HG02970 (cell line): ENCODE measurements around the gene TCF7L1.
"Not testable (repeated sequence)": the region's sequence is repeated elsewhere in the genome, so short reads cannot be mapped to it uniquely, and the experiment has no call there.

Experiments
- ATAC-seq: cut with Tn5 transposase; IDR thresholded peaks from one replicate; pipeline ENCODE4 v1.9.1; 2021; ENCODE audit warnings: mild to moderate bottlenecking, moderate library complexity, moderate number of reproducible peaks; ENCODE audit not compliant: unreplicated experiment, low FRiP score

The TCF7L1 gene

DNA sequence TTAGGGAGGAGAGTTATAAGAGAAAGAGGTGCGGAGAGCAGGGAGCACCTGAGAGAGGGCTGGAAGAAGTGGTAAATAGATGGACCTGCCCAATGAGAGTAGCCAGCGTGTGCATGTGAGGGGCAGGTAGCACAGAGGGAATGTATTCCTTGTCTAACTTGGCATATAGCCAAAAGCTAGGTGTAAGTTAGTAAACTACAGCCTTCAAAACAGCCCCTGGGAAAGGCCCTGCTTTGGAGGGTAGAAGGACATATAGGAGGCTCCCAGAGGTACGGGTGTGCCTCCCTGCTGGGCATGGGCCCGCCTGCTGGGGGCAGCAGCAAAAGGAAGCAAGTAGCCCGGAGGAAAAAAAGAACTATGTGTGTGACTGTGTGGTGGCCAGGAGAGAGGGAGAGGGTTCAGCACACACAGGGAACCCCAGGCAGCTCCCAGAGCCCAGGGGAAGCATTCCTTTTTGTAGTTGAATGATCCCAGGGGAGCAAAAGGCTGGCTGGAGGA is 48.0 kb downstream of the TCF7L1 start:
- ATAC-seq: no peak

- no peak for ATAC-seq
These were observed 48.8 kb downstream of the TCF7L1 start for GRCh38 chr2:85181844-85182456.

DNA sequence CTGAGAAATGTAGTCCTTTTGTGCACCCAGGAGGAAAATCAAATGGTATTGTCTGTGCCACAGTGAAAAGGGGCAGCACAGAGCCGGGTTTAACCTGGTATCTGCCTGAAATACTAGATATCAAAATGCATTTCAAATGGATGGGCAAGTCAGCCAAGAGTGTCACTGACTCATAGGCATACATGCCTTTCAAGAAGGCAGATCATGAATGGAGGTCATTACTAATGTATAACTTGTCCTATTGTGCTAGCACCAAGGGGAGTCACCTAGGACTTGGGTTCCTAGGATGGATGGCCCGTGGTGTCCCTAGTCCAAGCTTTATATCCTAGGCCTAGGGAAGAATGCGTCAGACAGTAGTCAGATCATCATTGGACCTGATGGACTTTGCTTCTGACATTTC is 49.9 kb downstream of the TCF7L1 start:
- ATAC-seq: no peak

GRCh38 chr2:85183479-85183878 is 50.3 kb downstream of the TCF7L1 start:
- no peak for ATAC-seq

DNA sequence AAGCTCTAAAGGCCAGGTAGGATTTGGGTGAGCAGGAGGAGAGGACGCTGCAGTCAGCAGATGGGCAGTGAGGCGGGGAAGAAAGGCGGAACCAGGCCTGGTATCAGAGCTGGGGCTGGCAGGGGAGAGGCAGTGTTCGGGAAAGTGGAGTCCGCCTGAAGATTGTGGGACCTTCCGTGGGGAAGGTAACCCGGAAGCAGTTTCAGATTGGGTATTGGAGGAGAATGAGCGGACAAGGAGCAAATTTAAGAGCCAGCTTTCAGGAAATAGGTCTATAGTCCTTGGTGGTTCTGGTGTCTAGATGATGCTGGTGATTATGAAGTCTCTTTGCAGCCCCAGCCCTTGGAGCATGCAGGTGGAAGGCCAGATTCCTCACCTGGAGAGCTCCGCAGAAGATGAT is 51.0 kb downstream of the TCF7L1 start:
- no peak for ATAC-seq

GRCh38 chr2:85184990-85185389 is 51.8 kb downstream of the TCF7L1 start:
- ATAC-seq: no peak

DNA sequence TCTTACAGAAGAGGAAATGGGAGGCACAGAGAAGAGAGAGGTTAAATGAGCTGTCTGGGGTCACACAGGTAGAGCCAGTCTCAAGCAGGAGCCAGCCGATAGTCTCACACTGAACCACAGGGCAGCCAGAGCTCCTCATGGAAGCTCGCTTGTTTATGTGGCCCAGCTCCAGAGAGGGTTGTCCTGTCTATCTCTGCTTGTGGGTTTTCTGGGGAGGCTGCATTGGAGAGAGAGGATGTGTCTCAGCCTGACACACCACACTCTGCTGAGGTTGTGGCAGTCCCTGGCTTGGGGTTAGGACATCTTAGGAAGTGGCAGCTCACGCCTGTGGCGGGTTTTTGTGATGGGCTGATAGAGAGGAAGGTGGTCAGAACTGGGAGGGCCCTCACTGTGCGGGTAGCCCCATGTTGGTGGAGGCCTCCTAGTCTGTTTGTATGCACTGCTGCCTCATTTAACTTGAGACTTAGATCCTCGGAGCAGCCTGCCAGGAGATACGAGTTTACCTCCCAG is 52.3 kb downstream of the TCF7L1 start:
- no peak for ATAC-seq

DNA sequence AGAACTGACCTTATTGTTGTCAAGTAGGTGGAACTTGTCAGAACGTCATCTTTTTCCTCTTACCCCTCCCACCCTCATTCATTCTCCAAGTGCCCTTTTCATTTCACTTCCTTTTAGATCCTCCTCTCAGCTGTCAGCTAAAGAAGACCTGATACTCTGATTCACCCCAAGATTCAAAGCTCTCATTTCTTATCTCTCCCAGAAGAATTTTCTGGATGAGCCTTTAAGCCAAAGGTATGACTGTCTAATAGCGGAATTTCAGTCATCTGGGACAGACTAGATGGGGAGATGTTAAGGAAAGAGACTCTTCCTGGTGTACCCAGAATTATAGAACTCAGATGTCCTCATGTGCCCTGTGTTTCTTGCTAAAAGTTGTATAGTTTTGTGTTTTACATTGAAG is 53.9 kb downstream of the TCF7L1 start:
- no peak for ATAC-seq

GRCh38 chr2:85188852-85189251 is 55.7 kb downstream of the TCF7L1 start:
- no peak for ATAC-seq

DNA sequence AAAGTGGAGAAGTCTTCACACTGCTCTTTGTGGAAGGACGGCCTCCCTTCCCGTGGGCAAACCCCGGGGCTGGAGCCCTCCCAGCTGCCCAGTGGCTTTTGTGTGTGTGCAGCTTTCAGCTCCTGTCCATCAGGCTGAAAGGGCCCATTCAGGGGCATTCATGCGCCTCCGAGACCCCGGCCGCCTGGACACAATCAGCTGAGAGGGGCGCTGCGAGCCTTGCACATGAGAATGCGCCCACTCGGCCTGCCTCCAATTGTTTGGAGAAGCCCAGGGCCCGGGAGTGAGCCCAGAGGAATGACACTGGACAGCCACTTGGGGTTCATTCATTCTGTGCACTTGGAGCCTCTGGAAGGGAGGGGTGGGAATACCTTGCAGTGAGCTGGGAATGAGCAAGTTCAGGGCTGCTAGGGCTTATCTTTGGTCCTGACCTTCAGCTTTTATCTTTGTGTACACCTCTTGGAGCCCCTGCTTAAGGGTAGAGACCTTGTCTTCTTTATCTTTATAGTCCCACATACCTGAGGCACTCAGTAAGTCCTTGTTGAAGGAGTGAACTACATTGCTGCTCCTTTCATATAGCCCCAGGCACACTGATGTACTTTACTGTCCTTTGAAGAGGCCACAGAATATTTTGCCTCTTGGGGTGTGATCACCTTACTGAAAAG is 56.5 kb downstream of the TCF7L1 start:
- ATAC-seq: no peak

GRCh38 chr2:85191157-85191556 is 58.0 kb downstream of the TCF7L1 start:
- no peak for ATAC-seq

- ATAC-seq: no peak
These were observed 61.7 kb downstream of the TCF7L1 start for GRCh38 chr2:85194780-85195480.

DNA sequence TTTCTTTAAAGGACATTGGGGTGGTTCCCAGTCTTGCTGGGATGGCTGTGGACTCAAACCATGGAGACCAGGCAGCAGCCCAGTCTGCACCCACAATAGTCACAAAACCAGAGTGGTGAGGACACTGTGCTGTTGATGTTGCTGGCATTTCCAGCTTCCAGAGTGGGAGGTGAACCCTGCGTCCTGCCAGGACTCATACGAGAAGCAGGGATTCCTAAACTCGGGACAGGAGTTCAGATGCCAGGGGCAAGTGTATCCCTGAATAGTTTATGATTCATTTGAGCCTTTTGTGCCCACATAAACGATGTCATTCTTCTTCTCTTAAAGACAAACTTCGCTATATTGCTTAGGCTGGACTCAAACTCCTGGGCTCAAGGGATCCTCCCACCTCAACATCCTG is 62.8 kb downstream of the TCF7L1 start:
- ATAC-seq: no peak

DNA sequence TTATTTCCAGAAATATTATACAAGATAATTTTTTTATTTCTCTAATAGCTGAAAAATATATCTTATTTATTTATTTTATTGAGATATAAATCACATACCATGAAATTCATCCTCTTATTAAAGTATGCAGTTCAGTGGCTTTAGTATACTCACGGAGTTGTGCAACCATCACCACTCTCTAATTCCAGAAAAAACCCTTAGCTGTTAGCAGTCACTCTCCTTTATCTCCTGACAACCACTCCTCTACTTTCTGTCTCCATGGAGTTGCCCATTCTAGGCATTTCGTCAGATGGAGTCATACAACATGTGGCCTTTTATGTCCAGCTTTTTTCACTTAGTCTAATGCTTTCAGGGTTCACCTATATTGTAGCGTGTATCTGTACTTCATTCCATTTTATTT is 66.5 kb downstream of the TCF7L1 start:
- no peak for ATAC-seq

DNA sequence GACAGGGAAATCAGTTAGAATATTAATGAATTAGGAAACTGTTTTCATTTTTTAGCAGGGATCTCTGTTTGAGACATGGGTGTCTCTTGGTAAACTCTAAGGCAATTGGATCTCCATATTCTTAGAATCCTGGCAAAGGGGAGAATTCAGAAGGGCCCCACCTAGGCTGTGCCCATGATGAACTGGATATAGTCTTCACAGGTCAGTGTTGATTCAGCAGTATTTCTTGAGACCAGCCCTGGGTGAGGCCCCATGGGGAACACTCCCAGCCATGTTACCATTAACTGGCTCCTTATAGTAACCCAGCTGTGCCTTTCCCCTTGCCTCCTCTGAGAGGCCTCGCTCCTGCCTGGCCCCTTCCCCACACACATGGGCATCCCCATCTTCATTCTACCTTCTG is 76.7 kb downstream of the TCF7L1 start:
- no peak for ATAC-seq

DNA sequence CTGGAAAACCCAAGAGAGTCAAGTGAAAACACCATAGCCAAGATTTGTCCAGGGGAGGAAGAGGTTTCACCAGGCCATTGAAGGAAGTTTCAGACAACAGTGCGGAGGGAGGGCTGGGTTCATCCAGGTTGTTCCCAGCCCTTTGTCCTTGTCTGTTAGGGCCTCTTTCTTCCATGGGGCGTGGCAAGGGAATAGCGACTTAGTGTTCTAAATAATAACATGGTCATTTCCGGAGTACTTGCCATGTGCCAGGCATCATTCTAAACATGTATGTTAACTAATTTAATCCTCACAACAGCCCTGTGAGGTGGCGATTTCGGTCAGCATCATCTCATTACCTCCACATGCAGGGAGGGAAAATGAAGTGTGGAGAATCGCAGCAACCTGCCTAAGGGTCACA is 77.3 kb downstream of the TCF7L1 start:
- ATAC-seq: no peak

GRCh38 chr2:85211606-85212005 is 78.4 kb downstream of the TCF7L1 start:
- ATAC-seq: not testable (repeated sequence)

DNA sequence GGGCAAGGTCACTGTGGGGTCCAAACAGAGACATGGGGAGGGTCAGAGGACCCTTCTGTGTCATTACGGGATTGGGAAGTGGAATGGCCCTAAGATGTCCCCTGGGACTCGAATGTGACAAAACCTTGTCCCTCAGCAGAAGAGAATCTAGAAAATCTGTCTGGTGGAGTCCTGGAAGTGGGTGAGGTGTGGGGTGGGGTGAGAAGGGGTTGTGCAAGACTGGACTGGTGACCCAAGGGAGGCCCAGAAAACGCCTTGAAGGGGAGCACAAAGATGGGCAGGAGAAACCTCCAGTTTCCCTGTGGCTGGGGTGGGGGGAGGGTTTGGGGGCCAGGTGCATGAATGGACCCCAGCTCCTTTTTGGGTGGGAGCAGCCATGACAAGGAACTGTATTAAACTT is 79.6 kb downstream of the TCF7L1 start:
- no peak for ATAC-seq

GRCh38 chr2:85213404-85213803 is 80.2 kb downstream of the TCF7L1 start:
- no peak for ATAC-seq

- ATAC-seq: no peak
These were observed 80.8 kb downstream of the TCF7L1 start for GRCh38 chr2:85213901-85214512.

- no peak for ATAC-seq
These were observed 81.9 kb downstream of the TCF7L1 start for GRCh38 chr2:85215081-85215447.
